ENCODE results near the gene MRPL48.
"Not testable (repeated sequence)": the region's sequence is repeated elsewhere in the genome, so short reads cannot be mapped to it uniquely, and the experiment has no call there.

The MRPL48 gene

DNA sequence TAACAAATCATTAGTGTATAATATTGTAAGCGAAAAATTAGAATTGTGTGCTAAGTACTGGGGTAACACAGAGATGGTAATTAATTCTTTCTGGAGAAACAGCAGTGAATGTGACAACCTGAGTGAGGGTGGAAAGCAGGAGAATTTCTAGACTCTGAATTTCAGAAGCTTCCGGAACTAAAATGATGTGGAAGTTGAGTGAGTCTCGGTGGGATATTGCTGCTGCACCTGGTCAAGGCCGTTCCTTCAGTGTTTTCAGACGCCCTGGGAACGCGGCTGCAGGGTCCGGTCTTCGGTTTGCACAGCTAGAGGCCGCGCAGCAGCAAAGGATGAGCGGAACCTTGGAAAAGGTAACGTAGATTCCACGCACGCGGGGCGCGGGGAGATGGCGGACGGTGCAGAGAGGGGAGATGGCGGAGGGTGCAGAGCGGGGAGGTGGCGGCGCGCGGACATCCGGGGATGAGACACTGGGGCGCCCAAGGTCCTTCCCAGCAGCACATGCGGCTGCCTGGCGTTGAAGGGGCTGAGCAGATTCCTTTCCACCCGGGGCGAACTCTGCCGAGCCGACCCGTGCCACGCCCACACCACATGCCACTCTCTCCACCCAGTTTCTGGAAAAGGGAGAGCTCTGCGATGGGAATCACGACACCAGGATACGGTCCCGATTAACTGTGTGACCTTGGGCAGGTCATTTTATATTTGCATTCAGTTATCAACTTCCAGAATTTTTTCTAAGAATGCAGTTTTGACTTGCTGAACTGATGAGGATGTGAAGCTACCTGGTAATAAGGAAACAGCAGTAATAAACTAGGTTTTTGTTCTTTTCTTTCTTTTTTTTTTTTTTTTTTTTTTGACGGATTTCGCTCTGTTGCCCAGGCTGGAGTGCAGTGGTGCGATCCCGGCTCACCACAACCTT lies at the start of gene MRPL48:
MRPL48 (plus strand) TSS at position 232 of the 916 bp plus-strand sequence; CDS start at position 330, 98 bp downstream.
- peak; percentile 96 for DNase-seq (ENCODE audit: low spot score)

- DNase-seq (ENCODE audit: low spot score), result no peak
Measured at GRCh38 chr11:73743045-73743444, 44.6 kb upstream of the MRPL48 start.

- no peak for DNase-seq (ENCODE audit: low spot score)
Measured at GRCh38 chr11:73746701-73747100, 41.0 kb upstream of the MRPL48 start.

- no peak for DNase-seq (ENCODE audit: low spot score)
Measured at GRCh38 chr11:73747762-73748161, 39.9 kb upstream of the MRPL48 start.

GRCh38 chr11:73748300-73748699 lies 39.4 kb upstream of the MRPL48 start:
- DNase-seq (ENCODE audit: low spot score), result no peak

DNA sequence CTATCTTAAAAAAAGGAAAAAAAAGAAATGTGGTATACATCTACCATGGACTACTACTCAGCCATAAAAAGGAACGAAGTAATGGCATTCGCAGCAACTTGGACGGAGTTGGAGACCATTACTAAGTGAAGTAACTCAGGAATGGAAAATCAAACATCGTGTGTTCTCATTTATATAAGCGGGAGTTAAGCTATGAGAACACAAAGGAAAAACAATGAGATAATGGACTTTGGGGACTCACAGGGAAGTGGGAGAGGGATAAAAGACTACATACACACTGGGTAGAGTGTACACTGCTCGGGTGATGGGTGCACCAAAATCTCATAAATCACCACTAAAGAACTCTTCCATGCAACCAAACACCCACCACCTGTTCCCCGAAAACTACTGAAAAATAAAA lies 38.6 kb upstream of the MRPL48 start:
- no peak for DNase-seq (ENCODE audit: low spot score)

DNA sequence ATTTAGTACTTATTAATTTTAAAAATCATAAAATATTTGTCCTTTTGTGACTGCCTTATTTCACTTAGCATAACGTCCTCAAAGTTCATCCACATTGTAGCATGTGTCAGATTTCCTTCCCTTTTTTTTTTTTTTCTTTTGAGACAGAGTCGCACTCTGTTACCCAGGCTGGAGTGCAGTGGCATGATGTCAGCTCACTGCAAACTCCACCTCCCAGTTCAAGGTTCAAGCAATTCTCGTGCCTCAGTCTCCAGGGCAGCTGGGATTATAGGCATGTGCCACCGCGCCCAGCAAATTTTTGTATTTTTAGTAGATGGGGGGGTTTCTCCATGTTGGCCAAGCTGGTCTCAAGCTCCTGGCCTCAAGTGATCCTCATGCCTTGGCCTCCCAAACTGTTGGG lies 37.4 kb upstream of the MRPL48 start:
- no peak for DNase-seq (ENCODE audit: low spot score)

DNA sequence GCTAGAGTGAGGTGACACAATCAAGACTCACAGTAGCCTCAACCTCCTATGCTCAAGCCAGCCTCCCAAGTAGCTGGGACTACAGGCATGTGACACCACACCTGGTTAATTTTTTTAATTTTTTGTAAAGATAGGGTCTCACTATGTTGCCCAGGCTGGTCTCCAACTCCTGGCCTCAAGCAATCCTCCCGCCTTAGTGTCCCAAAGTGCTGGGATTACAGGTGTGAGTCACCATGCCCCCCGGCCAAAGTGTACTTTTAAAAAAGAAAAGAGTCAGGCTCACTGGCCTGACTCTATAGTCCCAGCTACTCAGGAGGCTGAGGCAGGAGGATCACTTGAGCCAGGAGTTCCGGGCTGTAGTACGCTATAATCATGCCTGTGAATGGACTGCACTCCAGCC lies 36.8 kb upstream of the MRPL48 start:
- DNase-seq (ENCODE audit: low spot score), result not testable (repeated sequence)

GRCh38 chr11:73752216-73752867 lies 35.3 kb upstream of the MRPL48 start:
- DNase-seq (ENCODE audit: low spot score), result no peak

DNA sequence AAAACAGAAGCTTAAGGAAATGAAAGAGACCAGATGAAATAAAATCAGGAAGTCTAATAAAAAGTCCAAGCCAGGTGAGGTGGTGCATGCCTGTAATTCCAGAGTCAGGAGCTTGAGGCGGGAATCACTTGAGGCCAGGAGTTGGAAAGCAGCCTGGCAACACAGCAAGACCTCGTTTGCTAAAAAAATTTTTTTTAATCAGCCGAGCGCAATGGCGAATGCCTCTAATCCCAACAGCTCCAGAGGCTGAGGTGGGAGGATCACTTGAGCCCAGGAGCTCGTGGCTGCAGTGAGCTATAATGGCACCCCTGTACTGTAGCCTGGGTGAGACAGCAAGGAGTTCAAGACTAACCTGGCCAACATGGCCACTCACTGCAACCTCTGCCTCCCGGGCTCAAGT lies 34.8 kb upstream of the MRPL48 start:
- peak; percentile 14 for DNase-seq (ENCODE audit: low spot score)

DNA sequence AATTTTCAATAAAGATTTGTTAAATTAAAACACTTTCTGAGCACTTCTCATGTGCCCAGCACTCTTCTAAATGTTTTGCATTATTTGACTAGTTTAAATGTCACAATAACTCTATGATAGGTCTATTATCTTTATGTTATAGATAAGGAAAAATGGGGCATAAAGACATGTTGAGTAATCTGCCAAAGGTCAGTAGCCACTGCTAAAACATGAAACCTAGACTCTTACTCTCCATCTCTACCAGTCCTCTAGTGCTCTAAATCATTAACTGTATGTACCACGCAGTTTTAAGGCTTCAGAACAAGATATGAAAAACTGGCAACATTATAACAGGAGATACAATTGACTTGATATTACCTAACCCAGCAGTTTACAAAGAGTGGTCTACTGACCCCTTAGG lies 33.7 kb upstream of the MRPL48 start:
- DNase-seq (ENCODE audit: low spot score), result no peak

DNA sequence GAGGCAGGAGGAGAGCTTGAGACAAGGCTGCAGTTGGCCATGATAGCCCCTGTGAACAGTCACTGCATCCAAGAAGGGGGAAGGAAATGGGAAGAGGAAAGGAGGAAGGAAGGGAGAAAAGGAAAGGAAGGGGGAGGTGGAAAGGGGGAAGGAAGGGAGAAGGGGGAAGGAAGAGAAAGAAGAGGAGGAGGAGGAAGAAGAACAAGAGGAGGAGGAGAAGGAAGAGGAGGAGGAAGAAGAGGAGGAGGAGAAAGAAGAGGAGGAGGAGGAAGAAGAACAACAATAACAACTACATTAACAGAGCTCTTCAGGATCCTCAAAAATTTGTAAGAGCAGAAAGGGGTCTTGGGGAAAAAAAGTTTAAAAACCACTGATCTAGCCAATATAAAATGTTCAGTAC lies 32.0 kb upstream of the MRPL48 start:
- no peak for DNase-seq (ENCODE audit: low spot score)

GRCh38 chr11:73757598-73757997 lies 30.1 kb upstream of the MRPL48 start:
- DNase-seq (ENCODE audit: low spot score), result no peak

DNA sequence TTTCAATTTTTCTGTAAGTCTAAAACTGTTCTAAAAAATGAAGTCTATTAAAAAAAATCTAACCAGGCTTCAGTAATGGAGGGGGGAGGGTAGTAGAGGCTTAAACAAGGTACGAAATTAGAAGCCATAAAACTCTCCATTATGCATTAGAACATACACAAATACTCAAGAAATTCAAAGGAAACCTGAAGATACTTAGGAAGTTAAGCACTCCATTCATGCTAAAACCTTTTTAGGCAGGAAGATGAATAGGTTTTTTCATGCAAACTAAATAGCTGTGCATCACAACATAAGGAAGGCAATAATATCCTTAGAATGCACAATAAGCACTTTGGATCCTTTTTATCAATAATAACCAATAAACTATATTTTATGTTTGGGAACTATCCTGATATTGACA lies 29.2 kb upstream of the MRPL48 start:
- DNase-seq (ENCODE audit: low spot score), result no peak

DNA sequence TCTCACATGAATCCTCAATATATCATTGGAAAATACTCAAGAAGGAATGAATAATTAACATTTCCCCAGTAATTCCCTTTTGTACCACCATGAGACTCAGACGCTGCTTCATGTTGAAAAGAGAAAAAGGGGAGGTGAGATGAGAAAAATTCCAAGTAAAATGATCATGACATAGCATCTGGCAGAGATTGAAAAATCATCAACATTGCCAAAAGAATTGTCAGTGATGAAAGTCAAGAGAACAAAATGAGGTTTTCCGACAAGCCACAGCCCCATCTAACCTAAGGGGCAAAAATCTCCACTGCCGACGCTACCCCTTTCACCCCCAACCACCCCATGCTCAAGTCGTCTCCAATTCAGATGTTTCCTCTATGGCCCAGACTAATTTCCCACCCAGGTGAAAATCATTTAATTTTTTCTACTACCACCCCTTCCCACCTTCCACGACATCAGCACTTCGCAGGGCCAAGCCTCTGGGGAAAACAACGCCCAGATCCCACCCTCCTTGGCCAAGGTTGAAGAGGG lies 28.0 kb upstream of the MRPL48 start:
- DNase-seq (ENCODE audit: low spot score), result no peak

GRCh38 chr11:73760135-73760678 lies 27.5 kb upstream of the MRPL48 start:
- DNase-seq (ENCODE audit: low spot score), result no peak

- DNase-seq (ENCODE audit: low spot score), result peak; percentile 97
Measured at GRCh38 chr11:73760679-73761402, 26.8 kb upstream of the MRPL48 start, which contains the start of gene RAB6A. RAB6A (minus strand) TSS chr11:73761074; CDS start chr11:73760635, 439 bp downstream.

DNA sequence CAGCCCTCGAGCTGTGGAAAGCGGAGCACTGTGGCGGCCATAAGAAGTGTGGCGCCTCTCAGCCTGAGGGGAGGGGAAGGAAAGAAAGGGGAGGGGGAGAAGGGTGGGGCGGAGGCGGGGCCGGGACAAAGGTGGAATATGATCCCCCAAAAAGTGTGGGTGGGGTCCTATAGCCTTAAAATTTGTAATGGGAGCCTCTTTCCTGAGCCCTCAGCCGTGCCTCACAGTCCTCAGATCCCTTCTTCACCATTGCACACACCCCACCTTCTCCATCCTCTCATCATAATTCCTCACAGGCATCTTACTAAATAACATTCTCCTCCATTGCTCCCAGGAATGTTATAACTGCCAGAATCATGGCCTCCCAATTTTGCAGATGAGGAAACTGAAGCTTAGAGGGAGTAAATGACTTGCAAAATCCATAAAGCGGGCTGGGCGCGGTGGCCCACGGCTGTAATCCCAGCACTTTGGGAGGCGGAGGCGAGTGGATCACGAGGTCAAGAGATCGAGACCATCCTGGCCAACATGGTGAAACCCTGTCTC lies 26.2 kb upstream of the MRPL48 start:
- DNase-seq (ENCODE audit: low spot score), result no peak

- no peak for DNase-seq (ENCODE audit: low spot score)
Measured at GRCh38 chr11:73762732-73763131, 24.9 kb upstream of the MRPL48 start.

- DNase-seq (ENCODE audit: low spot score), result no peak
Measured at GRCh38 chr11:73766763-73767162, 20.9 kb upstream of the MRPL48 start.

- DNase-seq (ENCODE audit: low spot score), result not testable (repeated sequence)
Measured at GRCh38 chr11:73770811-73771210, 16.9 kb upstream of the MRPL48 start.

Data from LoVo (cell line).